GM12891 (cell line): ENCODE data around the gene TMPRSS4.

ENCODE experiments used
- POLR2A ChIP-seq: IDR thresholded peaks from 2 replicates; pipeline ENCODE4 v1.6.1; 2011; ENCODE audit warnings: low read depth, low read length, control low read depth
- POLR2AphosphoS5 ChIP-seq: IDR thresholded peaks from 2 replicates; pipeline ENCODE4 v1.6.1; 2011; ENCODE audit warnings: low read depth, low read length, control low read depth
- POU2F2 ChIP-seq: IDR thresholded peaks from 2 replicates; pipeline ENCODE4 v1.6.1; 2011; ENCODE audit warnings: low read depth, mild to moderate bottlenecking, control low read depth, low read length, moderate library complexity

GRCh38 chr11:118167253-118167652 is 90.4 kb downstream of the TMPRSS4 start:
- TF ChIP-seq POLR2AphosphoS5 (no peak), POU2F2 (no peak), POLR2A (no peak)
